GM12878 (cell line): ENCODE measurements around the gene DDX19B. TPM values are rescaled to one million over a fixed set of nuclear protein-coding genes. Genes with fewer than 3 reads are reported as not detected.
"Not testable (repeated sequence)": the region's sequence is repeated elsewhere in the genome, so short reads cannot be mapped to it uniquely, and the experiment has no call there.

Experiments used
- ATAC-seq: fragments of 200-7000 bp; cut with Tn5 transposase; 3 replicates; pipeline ENCODE4 v1.9.1; 2020; ENCODE audit warnings: mild to moderate bottlenecking, moderate library complexity
- BruUV-seq: library from RNA; stranded (reverse); fragments of 400-500 nt; replicated peaks from 2 replicates; lab custom pipeline; 2021; lab: Mats Ljungman, UMichigan
- CTCF ChIA-PET: fragments of 300-600 bp; sonication (Branson Sonifier 250); formaldehyde crosslinking; extraction: SDS; loops from one replicate; lab custom pipeline; 2021; ENCODE audit warnings: inconsistent platforms; lab: Yijun Ruan, JAX
- POLR2A ChIA-PET: fragments of 350-600 bp; formaldehyde crosslinking; extraction: SDS; loops from one replicate; lab custom pipeline; 2021; ENCODE audit warnings: inconsistent platforms; lab: Charles Lee
- RAD21 ChIA-PET: fragments of 300-600 bp; sonication (Branson Sonifier 250); formaldehyde crosslinking; loops from one replicate; lab custom pipeline; 2023; ENCODE audit warnings: antibody characterized with exemption; ENCODE audit not compliant: unreplicated experiment; lab: Charles Lee
- SMC1A ChIA-PET: fragments of 300-600 bp; sonication (Branson Sonifier 250); formaldehyde crosslinking; loops from one replicate; lab custom pipeline; 2023; ENCODE audit not compliant: unreplicated experiment, uncharacterized antibody; lab: Charles Lee
- DNase-seq: peaks from one replicate; pipeline ENCODE4 v3.0.0-alpha.2; 2011; ENCODE audit warnings: low read depth, low spot score
- FAIRE-seq: peaks from 3 replicates; lab custom pipeline; 2011; peaks lifted over from hg19 to GRCh38; lab: Jason Lieb, UNC
- H2AFZ ChIP-seq: 2 replicates; pipeline ENCODE4 v1.6.0; 2011; ENCODE audit warnings: low read depth, low read length, control low read depth; ENCODE audit not compliant: control insufficient read depth
- H3K27ac ChIP-seq: 2 replicates; pipeline ENCODE4 v1.5.1; 2011; ENCODE audit warnings: control low read depth; ENCODE audit not compliant: control insufficient read depth, insufficient read depth
- H3K27me3 ChIP-seq, 2 experiments: replicated peaks in 1 of 2; 2 replicates each; pipeline versions ENCODE4 v1.6.0 to v1.6.1; 2011; ENCODE audit warnings: low read length in 1 of 2; ENCODE audit not compliant: control insufficient read depth in 2 of 2, insufficient read depth in 2 of 2
- H3K36me3 ChIP-seq, 2 experiments: 2 replicates each; pipeline ENCODE4 v1.5.1; 2011; ENCODE audit warnings: low read length in 1 of 2; ENCODE audit not compliant: control insufficient read depth in 2 of 2, insufficient read depth in 2 of 2
- H3K4me1 ChIP-seq: 2 replicates; pipeline ENCODE4 v1.6.1; 2011; ENCODE audit warnings: mild to moderate bottlenecking, low read length, moderate library complexity, mixed read lengths; ENCODE audit not compliant: control insufficient read depth, insufficient read depth
- H3K4me2 ChIP-seq: 2 replicates; pipeline ENCODE4 v1.6.0; 2011; ENCODE audit warnings: control low read depth; ENCODE audit not compliant: control insufficient read depth, insufficient read depth
- H3K4me3 ChIP-seq: fragments of 200-600 bp; sonication (generic); 2 replicates; pipeline ENCODE4 v1.5.1; 2016
- H3K79me2 ChIP-seq: 2 replicates; pipeline ENCODE4 v1.6.0; 2011; ENCODE audit warnings: low read length; ENCODE audit not compliant: control insufficient read depth, insufficient read depth
- H3K9ac ChIP-seq: 2 replicates; pipeline ENCODE4 v1.8.0; 2011; ENCODE audit warnings: low read length, control low read depth, mixed read lengths; ENCODE audit not compliant: control insufficient read depth, insufficient read depth
- H3K9me3 ChIP-seq: replicated peaks from 3 replicates; pipeline ENCODE4 v1.5.1; 2011; ENCODE audit warnings: mild to moderate bottlenecking, low read length; ENCODE audit not compliant: control insufficient read depth, insufficient read depth
- H4K20me1 ChIP-seq: 2 replicates; pipeline ENCODE4 v1.6.0; 2011; ENCODE audit not compliant: control insufficient read depth, insufficient read depth
- BACH1 ChIP-seq: fragments of 450-650 bp; IDR thresholded peaks from 2 replicates; pipeline ENCODE4 v1.6.1; 2017; ENCODE audit warnings: mild to moderate bottlenecking, borderline replicate concordance
- EGR1 ChIP-seq, 2 experiments: IDR thresholded peaks; 1 replicate in 1 of 2; 2 replicates in 1 of 2; pipeline ENCODE4 v1.6.1; 2011 to 2012; ENCODE audit warnings: low read depth in 2 of 2, low read length in 2 of 2, borderline replicate concordance in 1 of 2, mild to moderate bottlenecking in 1 of 2, moderate library complexity in 1 of 2
- SMC3 ChIP-seq: IDR thresholded peaks from 2 replicates; pipeline ENCODE4 v1.6.1; 2011; ENCODE audit warnings: low read length, improper control_type of control experiment, borderline replicate concordance
- WGBS: methylation state at CpG from one replicate; pipeline ENCODE4 v1.1.6; 2016; ENCODE audit warnings: low lambda C conversion rate; ENCODE audit not compliant: insufficient replicate concordance, insufficient coverage; ENCODE audit errors: missing lambda C conversion rate; 5-methylcytosine and 5-hydroxymethylcytosine counted together
- in situ Hi-C: fragments of 300-500 bp; cut with MboI; formaldehyde crosslinking; loops from 9 replicates; pipeline ENCODE4 v1.14.3; 2018; ENCODE audit warnings: mixed read lengths
- intact Hi-C: fragments of 100-400 bp; cut with micrococcal nuclease; formaldehyde crosslinking; loops from one replicate; pipeline ENCODE4 v1.14.2; 2022; ENCODE audit not compliant: unreplicated experiment
- polyA plus RNA-seq, 11 experiments: library from polyadenylated mRNA; depleted of rRNA in 4 of 11; unstranded in 6 of 11; stranded (reverse) in 5 of 11; fragments of >200 nt; fragmentation: Nextera tagmentation in 4 of 11; fragmentation: Illumina TruSeq in 1 of 11; extraction: Ambion mirVana in 4 of 11; extraction: Trizol in 1 of 11; gene quantifications; 1 replicate in 1 of 11; 2 replicates in 10 of 11; pipeline versions ENCODE4 v1.2.1 to v1.2.3, GENCODE V29; 2011 to 2016; ENCODE audit warnings: inconsistent platforms in 2 of 11, missing spikeins in 2 of 11, low read depth in 1 of 11
- total RNA-seq, 4 experiments: library from RNA; depleted of rRNA in 3 of 4; stranded (reverse); fragments of >200 nt in 3 of 4; fragmentation: Illumina TruSeq in 1 of 4; extraction: Trizol in 1 of 4; gene quantifications; 2 replicates each; pipeline versions ENCODE4 v1.2.1 to v1.2.3, GENCODE V29; 2013 to 2021
- TF ChIP-seq, protein P1 (sequence below): IDR thresholded peaks from 2 replicates; pipeline ENCODE4 v1.6.1; 2012; ENCODE audit warnings: improper control_type of control experiment, low read depth, low read length; ENCODE audit not compliant: insufficient replicate concordance
- TF ChIP-seq, protein P2 (sequence below), 3 experiments: IDR thresholded peaks in 2 of 3; conservative IDR thresholded peaks in 1 of 3; 2 replicates each; pipeline ENCODE4 v1.5.1; 2011; ENCODE audit warnings: low read depth in 3 of 3, low read length in 3 of 3, mild to moderate bottlenecking in 3 of 3, control low read depth in 2 of 3, moderate library complexity in 2 of 3, inconsistent platforms in 1 of 3, mixed read lengths in 1 of 3; ENCODE audit not compliant: control insufficient read depth in 2 of 3, insufficient read depth in 1 of 3; ENCODE audit errors: extremely low read depth in 1 of 3

The DDX19B gene
- total and polyA plus RNA-seq, 10 of the 15 experiments (the other 5 are each of a cell fraction or from before 2014, with no cell fraction given) = 14.1 to 69.1 (median 42.5) TPM

- TF ChIP-seq EGR1 (IDR thresholded peaks at IDR 0.05; ENCODE audit: borderline replicate concordance in 1 of 2, low read depth in 2 of 2, low read length in 2 of 2) = no peak
- TF ChIP-seq, all 136 proteins: peak for 0
Measured at GRCh38 chr16:70258946-70259345, 40.0 kb upstream of the DDX19B start (continued).

- intact Hi-C loops = loop anchor here (10.0 kb wide), 1 partner anchor 95 kb away; no protein-coding TSS in a partner anchor
- BruUV-seq, SMC1A ChIA-PET: not testable (repeated sequence)
Measured at GRCh38 chr16:70259903-70260302, 39.1 kb upstream of the DDX19B start.

DNA sequence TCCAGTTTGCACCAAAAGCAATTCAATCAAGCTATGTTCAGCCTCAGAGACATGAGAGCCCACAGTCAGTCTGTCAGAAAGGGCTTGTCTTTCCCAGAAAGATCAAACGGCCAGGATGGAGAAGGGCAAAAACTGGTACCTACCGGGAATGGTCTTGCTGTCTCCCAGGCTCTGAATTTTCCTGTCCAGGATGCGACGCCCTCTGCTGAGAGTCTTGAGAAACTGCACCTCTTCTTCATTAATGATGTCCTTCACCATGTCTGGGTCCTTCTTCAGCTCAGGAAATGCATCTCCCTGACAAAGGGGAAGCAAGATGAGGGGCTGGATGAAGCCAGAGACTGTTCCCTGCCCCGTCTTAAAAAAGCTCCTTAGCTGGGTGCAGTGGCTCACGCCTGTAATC is 31.5 kb upstream of the DDX19B start:
- peaks cover 30 to 39% of the 10 kb centered on the region in 2 experiments for H3K36me3 ChIP-seq
- CTCF ChIA-PET = interaction anchor here (0.6 to 2.9 kb wide), 15 partner anchors 8 to 387 kb away, joined by 3 to 14 read pairs (median 4); partner anchors contain the start of genes AARS1, DDX19A, DDX19B and EXOSC6
- BruUV-seq = no TSS peak
- intact Hi-C loops = no loop called here
- H4K20me1 ChIP-seq = no peaks in the 10 kb centered on the region
- no peak overlapping the region for H3K4me3 ChIP-seq
- H3K4me2 ChIP-seq = no peak overlapping the region
- no peaks in the 10 kb centered on the region for H3K27me3 ChIP-seq
- peak; percentile 67 for ATAC-seq
- SMC1A ChIA-PET = interaction anchor here (0.8 to 1.1 kb wide), 3 partner anchors 21 to 108 kb away, joined by 3 read pairs; no protein-coding TSS in a partner anchor
- WGBS = 71% methylated on average over 6 of the region's 6 CpGs
- FAIRE-seq = peak; percentile 35
- no peak overlapping the region for H2AFZ ChIP-seq
- no peak overlapping the region for H3K9ac ChIP-seq
- no peak overlapping the region for H3K27ac ChIP-seq
- H3K9me3 ChIP-seq = no peaks in the 10 kb centered on the region
- POLR2A ChIA-PET = no interaction called here
- RAD21 ChIA-PET = interaction anchor here (1.2 to 1.6 kb wide), 2 partner anchors 79 to 105 kb away, joined by 3 to 4 read pairs; partner anchors contain the start of gene DDX19A
- no peaks in the 10 kb centered on the region for H3K79me2 ChIP-seq
- in situ Hi-C loops = loop anchor here (5.0 kb wide), 1 partner anchor 280 kb away; no protein-coding TSS in a partner anchor
- no peak for DNase-seq
- no peaks in the 10 kb centered on the region for H3K4me1 ChIP-seq
- TF ChIP-seq, protein P1, sequence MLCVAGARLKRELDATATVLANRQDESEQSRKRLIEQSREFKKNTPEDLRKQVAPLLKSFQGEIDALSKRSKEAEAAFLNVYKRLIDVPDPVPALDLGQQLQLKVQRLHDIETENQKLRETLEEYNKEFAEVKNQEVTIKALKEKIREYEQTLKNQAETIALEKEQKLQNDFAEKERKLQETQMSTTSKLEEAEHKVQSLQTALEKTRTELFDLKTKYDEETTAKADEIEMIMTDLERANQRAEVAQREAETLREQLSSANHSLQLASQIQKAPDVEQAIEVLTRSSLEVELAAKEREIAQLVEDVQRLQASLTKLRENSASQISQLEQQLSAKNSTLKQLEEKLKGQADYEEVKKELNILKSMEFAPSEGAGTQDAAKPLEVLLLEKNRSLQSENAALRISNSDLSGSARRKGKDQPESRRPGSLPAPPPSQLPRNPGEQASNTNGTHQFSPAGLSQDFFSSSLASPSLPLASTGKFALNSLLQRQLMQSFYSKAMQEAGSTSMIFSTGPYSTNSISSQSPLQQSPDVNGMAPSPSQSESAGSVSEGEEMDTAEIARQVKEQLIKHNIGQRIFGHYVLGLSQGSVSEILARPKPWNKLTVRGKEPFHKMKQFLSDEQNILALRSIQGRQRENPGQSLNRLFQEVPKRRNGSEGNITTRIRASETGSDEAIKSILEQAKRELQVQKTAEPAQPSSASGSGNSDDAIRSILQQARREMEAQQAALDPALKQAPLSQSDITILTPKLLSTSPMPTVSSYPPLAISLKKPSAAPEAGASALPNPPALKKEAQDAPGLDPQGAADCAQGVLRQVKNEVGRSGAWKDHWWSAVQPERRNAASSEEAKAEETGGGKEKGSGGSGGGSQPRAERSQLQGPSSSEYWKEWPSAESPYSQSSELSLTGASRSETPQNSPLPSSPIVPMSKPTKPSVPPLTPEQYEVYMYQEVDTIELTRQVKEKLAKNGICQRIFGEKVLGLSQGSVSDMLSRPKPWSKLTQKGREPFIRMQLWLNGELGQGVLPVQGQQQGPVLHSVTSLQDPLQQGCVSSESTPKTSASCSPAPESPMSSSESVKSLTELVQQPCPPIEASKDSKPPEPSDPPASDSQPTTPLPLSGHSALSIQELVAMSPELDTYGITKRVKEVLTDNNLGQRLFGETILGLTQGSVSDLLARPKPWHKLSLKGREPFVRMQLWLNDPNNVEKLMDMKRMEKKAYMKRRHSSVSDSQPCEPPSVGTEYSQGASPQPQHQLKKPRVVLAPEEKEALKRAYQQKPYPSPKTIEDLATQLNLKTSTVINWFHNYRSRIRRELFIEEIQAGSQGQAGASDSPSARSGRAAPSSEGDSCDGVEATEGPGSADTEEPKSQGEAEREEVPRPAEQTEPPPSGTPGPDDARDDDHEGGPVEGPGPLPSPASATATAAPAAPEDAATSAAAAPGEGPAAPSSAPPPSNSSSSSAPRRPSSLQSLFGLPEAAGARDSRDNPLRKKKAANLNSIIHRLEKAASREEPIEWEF = no peak
- peak; percentile 37; the same call in 1 of the 2 replicates for TF ChIP-seq SMC3
- TF ChIP-seq BACH1 = no peak
- TF ChIP-seq, protein P2, sequence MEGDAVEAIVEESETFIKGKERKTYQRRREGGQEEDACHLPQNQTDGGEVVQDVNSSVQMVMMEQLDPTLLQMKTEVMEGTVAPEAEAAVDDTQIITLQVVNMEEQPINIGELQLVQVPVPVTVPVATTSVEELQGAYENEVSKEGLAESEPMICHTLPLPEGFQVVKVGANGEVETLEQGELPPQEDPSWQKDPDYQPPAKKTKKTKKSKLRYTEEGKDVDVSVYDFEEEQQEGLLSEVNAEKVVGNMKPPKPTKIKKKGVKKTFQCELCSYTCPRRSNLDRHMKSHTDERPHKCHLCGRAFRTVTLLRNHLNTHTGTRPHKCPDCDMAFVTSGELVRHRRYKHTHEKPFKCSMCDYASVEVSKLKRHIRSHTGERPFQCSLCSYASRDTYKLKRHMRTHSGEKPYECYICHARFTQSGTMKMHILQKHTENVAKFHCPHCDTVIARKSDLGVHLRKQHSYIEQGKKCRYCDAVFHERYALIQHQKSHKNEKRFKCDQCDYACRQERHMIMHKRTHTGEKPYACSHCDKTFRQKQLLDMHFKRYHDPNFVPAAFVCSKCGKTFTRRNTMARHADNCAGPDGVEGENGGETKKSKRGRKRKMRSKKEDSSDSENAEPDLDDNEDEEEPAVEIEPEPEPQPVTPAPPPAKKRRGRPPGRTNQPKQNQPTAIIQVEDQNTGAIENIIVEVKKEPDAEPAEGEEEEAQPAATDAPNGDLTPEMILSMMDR (IDR thresholded peaks at IDR 0.05 in 2 of 3, conservative IDR thresholded peaks at IDR 0.05 in 1 of 3; ENCODE audit: control insufficient read depth in 2 of 3, extremely low read depth in 1 of 3, insufficient read depth in 1 of 3, low read depth in 3 of 3, low read length in 3 of 3) = peak; percentile 49 to 62 (median 58)

More at GRCh38 chr16:70259903-70260302, 39.1 kb upstream of the DDX19B start:
- H3K9me3 ChIP-seq, DNase-seq, H3K79me2 ChIP-seq, FAIRE-seq, H3K27me3 ChIP-seq, H4K20me1 ChIP-seq, H3K9ac ChIP-seq, H3K4me3 ChIP-seq, H3K4me1 ChIP-seq, H2AFZ ChIP-seq, POLR2A ChIA-PET, H3K27ac ChIP-seq, in situ Hi-C loops, ATAC-seq, H3K4me2 ChIP-seq, RAD21 ChIA-PET: not testable (repeated sequence)
- H3K36me3 ChIP-seq = peaks cover 25 to 43% of the 10 kb centered on the region in 2 experiments
- CTCF ChIA-PET = interaction anchor here (1.5 kb wide), 1 partner anchor 8 kb away, joined by 5 read pairs; the partner anchor contains the start of gene EXOSC6
- WGBS = 97% methylated on average over 4 of the region's 6 CpGs
